ENCODE data around the gene CNGB1. TPM values are rescaled to one million over a fixed set of nuclear protein-coding genes. Genes with fewer than 3 reads are reported as not detected.

Gene CNGB1
- polyA plus RNA-seq, 1 donor from 2014 or later: 20.7 TPM

GRCh38 chr16:57900796-57901479 lies 70.0 kb downstream of the CNGB1 start:
- Histone ChIP-seq H3K27me3 (ENCODE audit: insufficient read depth, low read depth, low read length) (peaks cover 2% of the 10 kb centered on the region), H3K36me3 (ENCODE audit: insufficient read depth, low read length) (no peaks in the 10 kb centered on the region), H3K27ac (ENCODE audit: low read length) (no peak overlapping the region), H3K9me3 (ENCODE audit: low read length) (no peaks in the 10 kb centered on the region), H4K20me1 (ENCODE audit: insufficient read depth) (no peaks in the 10 kb centered on the region), H3K4me2 (ENCODE audit: low read length) (no peak overlapping the region), H3K9me2 (ENCODE audit: insufficient read depth, low read length) (no peaks in the 10 kb centered on the region), H3F3A (ENCODE audit: insufficient read depth, low read length, poor library complexity, severe bottlenecking) (no peaks in the 10 kb centered on the region), H3K4me3 (ENCODE audit: low read length) (no peak overlapping the region), H3K79me2 (replicated peaks; ENCODE audit: insufficient read depth, low read length) (no peaks in the 10 kb centered on the region), H3K9ac (ENCODE audit: low read length) (no peak overlapping the region), H2AFZ (ENCODE audit: low read depth, low read length) (no peak overlapping the region)
- no peak for TF ChIP-seq EZH2 (IDR thresholded peaks at IDR 0.05; ENCODE audit: borderline replicate concordance, insufficient read depth, low read length, poor library complexity, severe bottlenecking)
- no peak for TF ChIP-seq CTCF (IDR thresholded peaks at IDR 0.05; ENCODE audit: poor library complexity, severe bottlenecking)
- TF ChIP-seq TAF1 (IDR thresholded peaks at IDR 0.05; ENCODE audit: low read depth): no peak
- TF ChIP-seq SMC3 (conservative IDR thresholded peaks at IDR 0.05; ENCODE audit: poor library complexity): no peak
- no peak for TF ChIP-seq RAD21 (conservative IDR thresholded peaks at IDR 0.05)
- TF ChIP-seq POLR2AphosphoS5 (IDR thresholded peaks at IDR 0.05): no peak
- no peak for TF ChIP-seq REST (IDR thresholded peaks at IDR 0.05; ENCODE audit: borderline replicate concordance)
- TF ChIP-seq MXI1 (conservative IDR thresholded peaks at IDR 0.05; ENCODE audit: poor library complexity, severe bottlenecking): no peak
- no peak for TF ChIP-seq EP300 (conservative IDR thresholded peaks at IDR 0.05; ENCODE audit: poor library complexity, severe bottlenecking)

- Histone ChIP-seq H3K9ac (ENCODE audit: low read length) (no peak overlapping the region), H3K27ac (ENCODE audit: low read length) (no peak overlapping the region), H3F3A (ENCODE audit: insufficient read depth, low read length, poor library complexity, severe bottlenecking) (no peaks in the 10 kb centered on the region), H3K36me3 (ENCODE audit: insufficient read depth, low read length) (no peaks in the 10 kb centered on the region), H3K9me3 (ENCODE audit: low read length) (no peaks in the 10 kb centered on the region), H4K20me1 (ENCODE audit: insufficient read depth) (no peaks in the 10 kb centered on the region), H2AFZ (ENCODE audit: low read depth, low read length) (no peak overlapping the region), H3K79me2 (replicated peaks; ENCODE audit: insufficient read depth, low read length) (no peaks in the 10 kb centered on the region), H3K4me2 (ENCODE audit: low read length) (no peak overlapping the region), H3K4me3 (ENCODE audit: low read length) (no peak overlapping the region), H3K9me2 (ENCODE audit: insufficient read depth, low read length) (no peaks in the 10 kb centered on the region), H3K27me3 (ENCODE audit: insufficient read depth, low read depth, low read length) (no peaks in the 10 kb centered on the region)
- TF ChIP-seq EP300 (conservative IDR thresholded peaks at IDR 0.05; ENCODE audit: poor library complexity, severe bottlenecking) (no peak), POLR2AphosphoS5 (IDR thresholded peaks at IDR 0.05) (no peak), TAF1 (IDR thresholded peaks at IDR 0.05; ENCODE audit: low read depth) (no peak), RAD21 (conservative IDR thresholded peaks at IDR 0.05) (peak; percentile 88), MXI1 (conservative IDR thresholded peaks at IDR 0.05; ENCODE audit: poor library complexity, severe bottlenecking) (peak; percentile 39), EZH2 (IDR thresholded peaks at IDR 0.05; ENCODE audit: borderline replicate concordance, insufficient read depth, low read length, poor library complexity, severe bottlenecking) (no peak), CTCF (IDR thresholded peaks at IDR 0.05; ENCODE audit: poor library complexity, severe bottlenecking) (peak; percentile 88), SMC3 (conservative IDR thresholded peaks at IDR 0.05; ENCODE audit: poor library complexity) (peak; percentile 94)
These were observed 70.9 kb downstream of the CNGB1 start for GRCh38 chr16:57899771-57900661.

Measured in neural cell (in vitro differentiated cells).